Measurements from ENCODE around the gene NOXA1. TPM values are rescaled to one million over a fixed set of nuclear protein-coding genes. Genes with fewer than 3 reads are reported as not detected.

Gene NOXA1
- total and polyA plus RNA-seq, 9 of the 15 experiments (the other 6 are each of a cell fraction or from before 2014, with no cell fraction given), result 0.07 to 1.2 (median 0.20) TPM; not detected in 4

DNA sequence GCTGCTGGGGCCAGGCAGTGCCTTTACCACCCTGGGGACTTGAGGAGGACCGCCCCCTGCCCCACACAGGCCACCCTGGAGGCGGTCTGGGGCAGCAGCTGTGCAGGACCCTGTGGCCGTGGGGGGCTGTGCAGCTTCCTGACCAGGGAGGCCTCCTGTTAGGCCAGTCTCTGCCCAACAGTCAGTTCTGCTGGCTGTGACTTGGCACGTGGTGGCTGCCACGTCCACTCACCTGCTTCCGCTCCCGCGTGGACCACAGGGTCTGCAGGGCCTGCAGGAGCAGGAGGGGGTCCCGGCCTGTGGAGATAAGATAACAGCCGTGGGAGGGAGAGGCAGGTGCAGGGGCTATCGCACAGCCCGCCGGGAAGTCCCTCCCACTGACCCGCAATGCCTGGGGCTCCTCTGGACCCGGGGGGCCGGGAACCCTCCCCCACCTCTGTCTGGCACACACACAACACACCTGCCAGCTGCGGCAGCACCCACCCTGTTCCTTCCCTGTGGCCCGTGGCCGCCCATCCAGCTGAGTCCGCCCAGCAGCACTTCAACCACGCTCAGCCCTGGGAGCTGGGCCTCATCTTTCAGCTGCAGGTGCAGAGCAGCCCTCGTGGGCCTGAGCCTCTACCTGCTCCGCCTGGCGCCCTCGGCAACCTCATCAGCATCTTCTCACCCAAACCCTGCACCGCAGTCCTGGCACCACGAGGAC, 40.0 kb upstream of the NOXA1 start (continued):
- TF ChIP-seq ZBTB7A (IDR thresholded peaks at IDR 0.05; ENCODE audit: borderline replicate concordance, control insufficient read depth, low read depth, low read length) (peak; percentile 75; the same call in 1 of the 2 replicates), ARID1B (IDR thresholded peaks at IDR 0.05) (peak; percentile 84), HDAC2 (IDR thresholded peaks at IDR 0.05) (peak; percentile 30; the same call in 1 of the 2 replicates), ELF1 (tag; IDR thresholded peaks at IDR 0.05) (no peak), HMGN3 (IDR thresholded peaks at IDR 0.05; ENCODE audit: borderline replicate concordance, extremely low read depth, insufficient read length, low read depth, low read length) (peak; percentile 63), MYC (IDR thresholded peaks at IDR 0.05; ENCODE audit: low read depth, low read length) (peak; percentile 39; the same call in 1 of the 2 replicates), MYC (CRISPR knock-in tag; IDR thresholded peaks at IDR 0.05; ENCODE audit: borderline replicate concordance, low read depth) (no peak), ZNF57 (CRISPR knock-in tag; IDR thresholded peaks at IDR 0.05) (no peak), BHLHE40 (IDR thresholded peaks at IDR 0.05; ENCODE audit: low read length) (peak; percentile 24; the same call in 1 of the 2 replicates), NFIC (IDR thresholded peaks at IDR 0.05) (peak; percentile 70), TAL1 (IDR thresholded peaks at IDR 0.05) (peak; percentile 77), CEBPB (tag; IDR thresholded peaks at IDR 0.05) (no peak), ZNF134 (CRISPR knock-in tag; conservative IDR thresholded peaks at IDR 0.05) (no peak), TEAD4 (IDR thresholded peaks at IDR 0.05; ENCODE audit: low read length) (peak; percentile 74), TEAD4 (CRISPR knock-in tag; IDR thresholded peaks at IDR 0.05; ENCODE audit: borderline replicate concordance) (no peak), CXXC5 (CRISPR knock-in tag; IDR thresholded peaks at IDR 0.05) (peak; percentile 49), ZEB2 (IDR thresholded peaks at IDR 0.05) (0 out of 2 replicates have a peak, but pooled peaks have one; percentile 51), BRD4 (IDR thresholded peaks at IDR 0.05) (no peak)
- TF ChIP-seq, protein P1, sequence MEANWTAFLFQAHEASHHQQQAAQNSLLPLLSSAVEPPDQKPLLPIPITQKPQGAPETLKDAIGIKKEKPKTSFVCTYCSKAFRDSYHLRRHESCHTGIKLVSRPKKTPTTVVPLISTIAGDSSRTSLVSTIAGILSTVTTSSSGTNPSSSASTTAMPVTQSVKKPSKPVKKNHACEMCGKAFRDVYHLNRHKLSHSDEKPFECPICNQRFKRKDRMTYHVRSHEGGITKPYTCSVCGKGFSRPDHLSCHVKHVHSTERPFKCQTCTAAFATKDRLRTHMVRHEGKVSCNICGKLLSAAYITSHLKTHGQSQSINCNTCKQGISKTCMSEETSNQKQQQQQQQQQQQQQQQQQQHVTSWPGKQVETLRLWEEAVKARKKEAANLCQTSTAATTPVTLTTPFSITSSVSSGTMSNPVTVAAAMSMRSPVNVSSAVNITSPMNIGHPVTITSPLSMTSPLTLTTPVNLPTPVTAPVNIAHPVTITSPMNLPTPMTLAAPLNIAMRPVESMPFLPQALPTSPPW (CRISPR knock-in tag; IDR thresholded peaks at IDR 0.05), result peak; percentile 42; the same call in 1 of the 2 replicates
